ENCODE data around the gene TRAPPC2L.

- TF ChIP-seq CTCF (IDR thresholded peaks at IDR 0.05) (no peak), POLR2A (IDR thresholded peaks at IDR 0.05) (no peak)
Measured at GRCh38 chr16:88864521-88864920, 7.6 kb downstream of the TRAPPC2L start.
